NB4 (cell line): Measurements from ENCODE around the gene DAGLB.

Experiments
- MYC ChIP-seq: IDR thresholded peaks from 2 replicates; pipeline ENCODE4 v1.6.1; 2011; ENCODE audit warnings: low read depth, low read length
- POLR2A ChIP-seq: IDR thresholded peaks from 2 replicates; pipeline ENCODE4 v1.6.1; 2011; ENCODE audit warnings: mild to moderate bottlenecking; ENCODE audit not compliant: insufficient read length; ENCODE audit errors: extremely low read depth
- TF ChIP-seq, protein P1 (sequence below): IDR thresholded peaks from one replicate; pipeline ENCODE4 v1.5.1; 2012; ENCODE audit warnings: low read depth, low read length

DNA sequence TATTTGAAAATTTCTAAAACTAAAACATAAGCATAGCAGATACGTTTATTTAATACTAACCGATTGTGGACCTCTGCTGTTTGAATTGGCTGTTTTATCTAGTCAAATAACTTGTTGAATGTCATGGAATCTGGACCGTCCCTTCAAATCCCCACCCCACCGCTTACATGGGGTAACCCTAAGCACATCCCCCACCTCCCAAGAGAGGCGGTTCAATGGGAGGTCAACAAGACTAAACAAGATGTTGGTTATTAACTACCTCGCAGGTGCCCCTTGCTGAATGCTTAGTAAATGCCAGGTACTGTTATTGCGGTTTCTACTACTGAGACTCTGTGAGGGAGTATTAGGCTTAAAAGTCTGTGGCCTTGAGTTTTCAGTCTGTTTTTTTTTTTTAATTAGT lies 70.9 kb downstream of the DAGLB start:
- TF ChIP-seq, protein P1, sequence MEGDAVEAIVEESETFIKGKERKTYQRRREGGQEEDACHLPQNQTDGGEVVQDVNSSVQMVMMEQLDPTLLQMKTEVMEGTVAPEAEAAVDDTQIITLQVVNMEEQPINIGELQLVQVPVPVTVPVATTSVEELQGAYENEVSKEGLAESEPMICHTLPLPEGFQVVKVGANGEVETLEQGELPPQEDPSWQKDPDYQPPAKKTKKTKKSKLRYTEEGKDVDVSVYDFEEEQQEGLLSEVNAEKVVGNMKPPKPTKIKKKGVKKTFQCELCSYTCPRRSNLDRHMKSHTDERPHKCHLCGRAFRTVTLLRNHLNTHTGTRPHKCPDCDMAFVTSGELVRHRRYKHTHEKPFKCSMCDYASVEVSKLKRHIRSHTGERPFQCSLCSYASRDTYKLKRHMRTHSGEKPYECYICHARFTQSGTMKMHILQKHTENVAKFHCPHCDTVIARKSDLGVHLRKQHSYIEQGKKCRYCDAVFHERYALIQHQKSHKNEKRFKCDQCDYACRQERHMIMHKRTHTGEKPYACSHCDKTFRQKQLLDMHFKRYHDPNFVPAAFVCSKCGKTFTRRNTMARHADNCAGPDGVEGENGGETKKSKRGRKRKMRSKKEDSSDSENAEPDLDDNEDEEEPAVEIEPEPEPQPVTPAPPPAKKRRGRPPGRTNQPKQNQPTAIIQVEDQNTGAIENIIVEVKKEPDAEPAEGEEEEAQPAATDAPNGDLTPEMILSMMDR: no peak
- no peak for TF ChIP-seq POLR2A
- no peak for TF ChIP-seq MYC
